ENCODE results near the gene LAMB4.

GRCh38 chr7:108055611-108056021 is 74.5 kb downstream of the LAMB4 start:
- no peak for TF ChIP-seq CTCF (IDR thresholded peaks at IDR 0.05)
- TF ChIP-seq POLR2A (IDR thresholded peaks at IDR 0.05), result no peak

Measured in Peyer's patch (tissue), 4 donors.